Measurements from ENCODE around the gene SH3PXD2A. TPM values are rescaled to one million over a fixed set of nuclear protein-coding genes. Genes with fewer than 3 reads are reported as not detected.
"Not testable (repeated sequence)": the region's sequence is repeated elsewhere in the genome, so short reads cannot be mapped to it uniquely, and the experiment has no call there.

Gene SH3PXD2A
- polyA plus RNA-seq, 3 donors, result 3.0 to 61.0 (median 36.1) TPM

GRCh38 chr10:103854265-103854685, 1.1 kb downstream of the SH3PXD2A start:
- 5 to 14% (median 6%) methylated on average over 13 of the region's 13 CpGs for WGBS, 3 donors

GRCh38 chr10:103853428-103854264, 1.7 kb downstream of the SH3PXD2A start:
- 49 to 62% (median 51%) methylated on average over 9 of the region's 9 CpGs for WGBS, 3 donors

More at GRCh38 chr10:103854265-103854685, 1.1 kb downstream of the SH3PXD2A start:
- H3K27ac ChIP-seq (ENCODE audit: low read depth, low read length), result no peak overlapping the region

GRCh38 chr10:103852856-103853255, 2.5 kb downstream of the SH3PXD2A start:
- WGBS, 3 donors, result 15 to 73% (median 25%) methylated on average over 7 of the region's 7 CpGs
- H3K27ac ChIP-seq (ENCODE audit: low read depth, low read length), result no peak overlapping the region

More at GRCh38 chr10:103853428-103854264, 1.7 kb downstream of the SH3PXD2A start:
- no peak overlapping the region for H3K27ac ChIP-seq (ENCODE audit: low read depth, low read length)

GRCh38 chr10:103852189-103852711, 3.1 kb downstream of the SH3PXD2A start:
- WGBS, 3 donors, result 54 to 69% (median 63%) methylated on average over 11 of the region's 11 CpGs
- H3K27ac ChIP-seq (ENCODE audit: low read depth, low read length), result no peak overlapping the region

- WGBS, 3 donors, result 82 to 88% (median 85%) methylated on average over 4 of the region's 4 CpGs
- H3K27ac ChIP-seq (ENCODE audit: low read depth, low read length), result no peak overlapping the region
These were observed 4.1 kb downstream of the SH3PXD2A start for GRCh38 chr10:103851261-103851660.

- no peak overlapping the region for H3K27ac ChIP-seq (ENCODE audit: low read depth, low read length)
- 49 to 80% (median 55%) methylated on average over 3 of the region's 3 CpGs for WGBS, 3 donors
These were observed 4.8 kb downstream of the SH3PXD2A start for GRCh38 chr10:103850572-103850895.

- no peak overlapping the region for H3K27ac ChIP-seq (ENCODE audit: low read depth, low read length)
- WGBS, 3 donors, result 28 to 66% (median 42%) methylated on average over 8 of the region's 8 CpGs
These were observed 5.3 kb downstream of the SH3PXD2A start for GRCh38 chr10:103849880-103850571.

GRCh38 chr10:103849212-103849877, 6.0 kb downstream of the SH3PXD2A start:
- no peak overlapping the region for H3K27ac ChIP-seq (ENCODE audit: low read depth, low read length)
- 71 to 87% (median 81%) methylated on average over 9 to 10 of the region's 10 CpGs for WGBS, 3 donors

- no peak overlapping the region for H3K27ac ChIP-seq (ENCODE audit: low read depth, low read length)
- WGBS, 3 donors, result 73 to 76% (median 76%) methylated on average over 8 of the region's 8 CpGs
These were observed 7.4 kb downstream of the SH3PXD2A start for GRCh38 chr10:103847909-103848468.

GRCh38 chr10:103847346-103847745, 8.0 kb downstream of the SH3PXD2A start:
- H3K27ac ChIP-seq (ENCODE audit: low read depth, low read length), result no peak overlapping the region
- WGBS, 3 donors, result 80 to 92% (median 85%) methylated on average over 6 to 7 of the region's 7 CpGs

- 31 to 77% (median 36%) methylated on average over 5 of the region's 5 CpGs for WGBS, 3 donors
- no peak overlapping the region for H3K27ac ChIP-seq (ENCODE audit: low read depth, low read length)
These were observed 9.4 kb downstream of the SH3PXD2A start for GRCh38 chr10:103845972-103846371.

GRCh38 chr10:103845346-103845745, 10.0 kb downstream of the SH3PXD2A start:
- H3K27ac ChIP-seq (ENCODE audit: low read depth, low read length), result not testable (repeated sequence)
- 76 to 92% (median 77%) methylated on average over 3 of the region's 3 CpGs for WGBS, 3 donors

GRCh38 chr10:103843854-103844570, 11.4 kb downstream of the SH3PXD2A start:
- WGBS, 3 donors, result 33 to 52% (median 48%) methylated on average over 6 of the region's 6 CpGs
- no peak overlapping the region for H3K27ac ChIP-seq (ENCODE audit: low read depth, low read length)

GRCh38 chr10:103843045-103843444, 12.3 kb downstream of the SH3PXD2A start:
- 58 to 91% (median 86%) methylated on average over 3 of the region's 3 CpGs for WGBS, 3 donors
- H3K27ac ChIP-seq (ENCODE audit: low read depth, low read length), result no peak overlapping the region

- H3K27ac ChIP-seq (ENCODE audit: low read depth, low read length), result no peak overlapping the region
- 30 to 75% (median 59%) methylated on average over 7 of the region's 7 CpGs for WGBS, 3 donors
These were observed 12.8 kb downstream of the SH3PXD2A start for GRCh38 chr10:103842605-103843004.

- WGBS, 3 donors, result 86 to 88% (median 88%) methylated on average over 7 of the region's 7 CpGs
- H3K27ac ChIP-seq (ENCODE audit: low read depth, low read length), result no peak overlapping the region
These were observed 13.9 kb downstream of the SH3PXD2A start for GRCh38 chr10:103841519-103841918.

GRCh38 chr10:103840740-103841070, 14.7 kb downstream of the SH3PXD2A start:
- 80 to 95% (median 81%) methylated on average over 4 of the region's 4 CpGs for WGBS, 3 donors
- no peak overlapping the region for H3K27ac ChIP-seq (ENCODE audit: low read depth, low read length)

Data from adipose tissue (tissue), 3 donors.